SK-N-SH (cell line): ENCODE data around the gene CYP26B1. TPM values are rescaled to one million over a fixed set of nuclear protein-coding genes. Genes with fewer than 3 reads are reported as not detected.

Experiments used
- CTCF ChIA-PET: fragments of 300-600, 350-600 bp; formaldehyde crosslinking; extraction: SDS; loops from one replicate; lab custom pipeline; 2021; lab: Yijun Ruan, JAX
- POLR2A ChIA-PET: fragments of 350-600 bp; sonication (Branson Sonifier 250); formaldehyde crosslinking; extraction: SDS; loops from one replicate; lab custom pipeline; 2020; ENCODE audit warnings: antibody characterized with exemption, inconsistent platforms; lab: Yijun Ruan, JAX
- DNase-seq: peaks from one replicate; pipeline ENCODE4 v3.0.0; 2012
- H2AFZ ChIP-seq: fragments of 200-600 bp; sonication (generic); 2 replicates; pipeline ENCODE4 v1.8.1; 2016; ENCODE audit warnings: antibody characterized with exemption, mild to moderate bottlenecking, low read depth
- H3F3A ChIP-seq: fragments of 200-600 bp; sonication (generic); replicated peaks from 2 replicates; pipeline ENCODE3; 2016; ENCODE audit warnings: antibody characterized with exemption, mild to moderate bottlenecking; ENCODE audit not compliant: insufficient read depth
- H3K27ac ChIP-seq, 2 experiments: fragments of 200-500 bp in 1 of 2; fragments of 200-600 bp in 1 of 2; sonication (Bioruptor generic) in 1 of 2; sonication (generic), shearing (Covaris generic) in 1 of 2; 2 replicates each; pipeline versions ENCODE4 v1.5.1 to v1.6.1; 2014 to 2016; ENCODE audit warnings: low read depth in 2 of 2, inconsistent platforms in 1 of 2, low read length in 1 of 2, mild to moderate bottlenecking in 1 of 2, mixed read lengths in 1 of 2
- H3K27me3 ChIP-seq: fragments of 200-600 bp; sonication (generic), shearing (Covaris generic); 2 replicates; pipeline ENCODE4 v1.6.1; 2016; ENCODE audit warnings: mixed run types; ENCODE audit not compliant: insufficient read depth
- H3K36me3 ChIP-seq, 2 experiments: fragments of 200-500 bp in 1 of 2; fragments of 200-600 bp in 1 of 2; sonication (Bioruptor generic) in 1 of 2; sonication (generic) in 1 of 2; replicated peaks in 1 of 2; 2 replicates each; pipeline versions ENCODE3 to v1.5.1; 2014 to 2016; ENCODE audit warnings: low read length in 1 of 2, mild to moderate bottlenecking in 1 of 2; ENCODE audit not compliant: insufficient read depth in 2 of 2, control insufficient read depth in 1 of 2
- H3K4me1 ChIP-seq, 2 experiments: fragments of 200-500 bp in 1 of 2; fragments of 200-600 bp in 1 of 2; sonication (Bioruptor generic) in 1 of 2; sonication (generic), shearing (Covaris generic) in 1 of 2; 2 replicates each; pipeline versions ENCODE4 v1.5.1 to v1.6.1; 2014 to 2016; ENCODE audit warnings: low read depth in 1 of 2, low read length in 1 of 2, mixed run types in 1 of 2; ENCODE audit not compliant: insufficient read depth in 2 of 2, control insufficient read depth in 1 of 2
- H3K4me2 ChIP-seq: fragments of 200-600 bp; sonication (generic), shearing (Covaris generic); 2 replicates; pipeline ENCODE4 v1.6.1; 2017; ENCODE audit warnings: mixed run types
- H3K4me3 ChIP-seq, 2 experiments: fragments of 200-500 bp in 1 of 2; fragments of 200-600 bp in 1 of 2; sonication (Bioruptor generic) in 1 of 2; sonication (generic), shearing (Covaris generic) in 1 of 2; 2 replicates each; pipeline versions ENCODE4 v1.5.1 to v1.8.1; 2014 to 2016; ENCODE audit warnings: low read depth in 2 of 2, inconsistent platforms in 1 of 2, low read length in 1 of 2, mild to moderate bottlenecking in 1 of 2, mixed read lengths in 1 of 2, moderate library complexity in 1 of 2
- H3K79me2 ChIP-seq: fragments of 200-600 bp; sonication (generic); 2 replicates; pipeline ENCODE4 v1.8.1; 2017; ENCODE audit warnings: mild to moderate bottlenecking; ENCODE audit not compliant: insufficient read depth
- H3K9ac ChIP-seq: fragments of 200-600 bp; sonication (generic); 2 replicates; pipeline ENCODE4 v1.6.1; 2017; ENCODE audit warnings: mixed run types
- H3K9me2 ChIP-seq: fragments of 200-600 bp; sonication (generic); 2 replicates; pipeline ENCODE4 v1.6.1; 2017; ENCODE audit warnings: mixed run types
- H3K9me3 ChIP-seq: fragments of 200-600 bp; sonication (generic); 2 replicates; pipeline ENCODE4 v1.6.1; 2017; ENCODE audit warnings: mixed run types, mild to moderate bottlenecking, moderate library complexity
- H4K20me1 ChIP-seq: fragments of 200-600 bp; sonication (generic); 2 replicates; pipeline ENCODE4 v1.6.1; 2017; ENCODE audit warnings: mild to moderate bottlenecking, mixed run types; ENCODE audit not compliant: insufficient read depth
- EP300 ChIP-seq, 2 experiments: IDR thresholded peaks; 2 replicates each; pipeline versions ENCODE4 v1.4.0 to v1.6.1; 2012; ENCODE audit warnings: borderline replicate concordance in 1 of 2, low read depth in 1 of 2, low read length in 1 of 2
- EZH2phosphoT487 ChIP-seq: fragments of 200-600 bp; sonication (generic); IDR thresholded peaks from 2 replicates; pipeline ENCODE4 v1.6.1; 2017; ENCODE audit warnings: low read depth, mixed run types, mild to moderate bottlenecking, antibody characterized with exemption, moderate library complexity, borderline replicate concordance
- FOSL2 ChIP-seq: IDR thresholded peaks from 2 replicates; pipeline ENCODE4 v1.4.0; 2012; ENCODE audit warnings: low read depth, mild to moderate bottlenecking, moderate library complexity, borderline replicate concordance
- GABPA ChIP-seq: IDR thresholded peaks from 2 replicates; pipeline ENCODE4 v1.4.0; 2012; ENCODE audit warnings: low read depth, mild to moderate bottlenecking
- GATA2 ChIP-seq: sonication (generic); formaldehyde crosslinking; IDR thresholded peaks from 2 replicates; pipeline ENCODE4 v1.5.0; 2020; ENCODE audit warnings: mild to moderate bottlenecking, missing genetic modification reagents
- MXI1 ChIP-seq: IDR thresholded peaks from 2 replicates; pipeline ENCODE4 v1.6.1; 2012; ENCODE audit warnings: mild to moderate bottlenecking, low read depth, low read length, improper control_type of control experiment
- NFIC ChIP-seq: IDR thresholded peaks from 2 replicates; pipeline ENCODE4 v1.4.0; 2012; ENCODE audit warnings: borderline replicate concordance
- PBX3 ChIP-seq: IDR thresholded peaks from 2 replicates; pipeline ENCODE4; 2012
- RCOR1 ChIP-seq: fragments of 150-350 bp; IDR thresholded peaks from 2 replicates; pipeline ENCODE4 v1.6.1; 2017; ENCODE audit warnings: antibody characterized with exemption, low read length
- REST ChIP-seq: IDR thresholded peaks from 2 replicates; pipeline ENCODE4 v1.6.1; 2012; ENCODE audit warnings: mild to moderate bottlenecking, low read depth, low read length, moderate library complexity
- SIN3A ChIP-seq: IDR thresholded peaks from 2 replicates; pipeline ENCODE4 v1.6.1; 2012; ENCODE audit warnings: low read depth, mild to moderate bottlenecking, low read length, moderate library complexity, borderline replicate concordance
- SMC3 ChIP-seq: IDR thresholded peaks from 2 replicates; pipeline ENCODE4 v1.6.1; 2012; ENCODE audit warnings: low read depth, low read length, improper control_type of control experiment
- TAF1 ChIP-seq: IDR thresholded peaks from 2 replicates; pipeline ENCODE4 v1.6.1; 2012; ENCODE audit warnings: low read depth, mild to moderate bottlenecking, low read length, moderate library complexity, borderline replicate concordance
- TCF12 ChIP-seq: IDR thresholded peaks from 2 replicates; pipeline ENCODE4 v1.4.0; 2012
- USF1 ChIP-seq: IDR thresholded peaks from 2 replicates; pipeline ENCODE4 v1.4.0; 2012; ENCODE audit warnings: low read depth, borderline replicate concordance
- ZBTB33 ChIP-seq: IDR thresholded peaks from 2 replicates; pipeline ENCODE4 v1.4.0; 2012; ENCODE audit warnings: low read depth, borderline replicate concordance
- WGBS: methylation state at CpG from one replicate; pipeline ENCODE4 v1.1.6; 2017; ENCODE audit warnings: low lambda C conversion rate; 5-methylcytosine and 5-hydroxymethylcytosine counted together
- polyA plus RNA-seq, 3 experiments: library from polyadenylated mRNA; depleted of rRNA; stranded (reverse); fragments of >200 nt; gene quantifications; 2 replicates each; pipeline ENCODE4 v1.2.3, GENCODE V29; 2012

Gene CYP26B1
- polyA plus RNA-seq, 1 of the 3 experiments (the other 2 are of a cell fraction) = 0.33 TPM

- TF ChIP-seq FOSL2 (no peak), ZBTB33 (no peak), EP300 (IDR thresholded peaks at IDR 0.05; ENCODE audit: borderline replicate concordance in 1 of 2, low read depth in 1 of 2, low read length in 1 of 2) (no peak), TAF1 (no peak), GABPA (no peak), SIN3A (no peak), TCF12 (no peak), SMC3 (no peak), GATA2 (CRISPR knock-in tag) (no peak), EZH2phosphoT487 (no peak), RCOR1 (no peak), PBX3 (no peak), MXI1 (no peak), USF1 (no peak), NFIC (no peak), REST (no peak)
- no peak for DNase-seq
- H3K4me3 ChIP-seq = no peak overlapping the region
- H3K36me3 ChIP-seq = no peaks in the 10 kb centered on the region
- no peak overlapping the region for H2AFZ ChIP-seq
- H3K4me2 ChIP-seq = no peak overlapping the region
- no peaks in the 10 kb centered on the region for H3K79me2 ChIP-seq
- no peaks in the 10 kb centered on the region for H3K9me3 ChIP-seq
- H3K4me1 ChIP-seq = no peaks in the 10 kb centered on the region
- no peaks in the 10 kb centered on the region for H3F3A ChIP-seq
- no peaks in the 10 kb centered on the region for H4K20me1 ChIP-seq
- H3K27me3 ChIP-seq = peaks cover 12% of the 10 kb centered on the region; the same call in 1 of the 2 replicates
- ChIA-PET POLR2A (no interaction called here), CTCF (no interaction called here)
- H3K27ac ChIP-seq = no peak overlapping the region
- no peaks in the 10 kb centered on the region for H3K9me2 ChIP-seq
- WGBS = 75% methylated on average over 8 of the region's 8 CpGs
- no peak overlapping the region for H3K9ac ChIP-seq
These were observed 44.0 kb downstream of the CYP26B1 start for GRCh38 chr2:72103690-72104089.
